Measurements from ENCODE around the gene BTBD9. TPM values are rescaled to one million over a fixed set of nuclear protein-coding genes. Genes with fewer than 3 reads are reported as not detected.

The BTBD9 gene
- total RNA-seq, 1 experiment from 2014 or later = 19.4 TPM

- Mint-ChIP-seq H3K4me1 (ENCODE audit: low read depth, unreplicated experiment) (no peaks in the 10 kb centered on the region), H3K4me3 (ENCODE audit: low read depth, unreplicated experiment) (no peak overlapping the region), H3K27ac (ENCODE audit: unreplicated experiment) (no peak overlapping the region), H3K27me3 (ENCODE audit: unreplicated experiment) (no peaks in the 10 kb centered on the region), H3K9me3 (ENCODE audit: low read depth, unreplicated experiment) (no peaks in the 10 kb centered on the region), H3K36me3 (ENCODE audit: insufficient read depth, unreplicated experiment) (peaks cover 14% of the 10 kb centered on the region)
- no peak for DNase-seq
- CTCF ChIA-PET = no interaction called here
- TF ChIP-seq, protein P1, sequence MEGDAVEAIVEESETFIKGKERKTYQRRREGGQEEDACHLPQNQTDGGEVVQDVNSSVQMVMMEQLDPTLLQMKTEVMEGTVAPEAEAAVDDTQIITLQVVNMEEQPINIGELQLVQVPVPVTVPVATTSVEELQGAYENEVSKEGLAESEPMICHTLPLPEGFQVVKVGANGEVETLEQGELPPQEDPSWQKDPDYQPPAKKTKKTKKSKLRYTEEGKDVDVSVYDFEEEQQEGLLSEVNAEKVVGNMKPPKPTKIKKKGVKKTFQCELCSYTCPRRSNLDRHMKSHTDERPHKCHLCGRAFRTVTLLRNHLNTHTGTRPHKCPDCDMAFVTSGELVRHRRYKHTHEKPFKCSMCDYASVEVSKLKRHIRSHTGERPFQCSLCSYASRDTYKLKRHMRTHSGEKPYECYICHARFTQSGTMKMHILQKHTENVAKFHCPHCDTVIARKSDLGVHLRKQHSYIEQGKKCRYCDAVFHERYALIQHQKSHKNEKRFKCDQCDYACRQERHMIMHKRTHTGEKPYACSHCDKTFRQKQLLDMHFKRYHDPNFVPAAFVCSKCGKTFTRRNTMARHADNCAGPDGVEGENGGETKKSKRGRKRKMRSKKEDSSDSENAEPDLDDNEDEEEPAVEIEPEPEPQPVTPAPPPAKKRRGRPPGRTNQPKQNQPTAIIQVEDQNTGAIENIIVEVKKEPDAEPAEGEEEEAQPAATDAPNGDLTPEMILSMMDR (IDR thresholded peaks at IDR 0.05; ENCODE audit: unreplicated experiment) = no peak
- BruUV-seq (replicated peaks) = no TSS peak
- intact Hi-C loops (cut with micrococcal nuclease; ENCODE audit: unreplicated experiment) = loop anchor here (10.0 kb wide), 2 partner anchors 75 to 645 kb away; no protein-coding TSS in a partner anchor
Observed at GRCh38 chr6:38679668-38680067, 39.9 kb upstream of the BTBD9 start.

- Mint-ChIP-seq H3K4me1 (ENCODE audit: low read depth, unreplicated experiment) (peaks cover 8% of the 10 kb centered on the region), H3K9me3 (ENCODE audit: low read depth, unreplicated experiment) (no peaks in the 10 kb centered on the region), H3K27ac (ENCODE audit: unreplicated experiment) (no peak overlapping the region), H3K27me3 (ENCODE audit: unreplicated experiment) (no peaks in the 10 kb centered on the region), H3K4me3 (ENCODE audit: low read depth, unreplicated experiment) (no peak overlapping the region), H3K36me3 (ENCODE audit: insufficient read depth, unreplicated experiment) (peaks cover 14% of the 10 kb centered on the region)
- no TSS peak for BruUV-seq (replicated peaks)
- TF ChIP-seq, protein P1 (IDR thresholded peaks at IDR 0.05; ENCODE audit: unreplicated experiment) = no peak
- no peak for DNase-seq
- CTCF ChIA-PET = interaction anchor here (0.6 kb wide), 2 partner anchors 10 to 314 kb away, joined by 3 read pairs; no protein-coding TSS in a partner anchor
- intact Hi-C loops (cut with micrococcal nuclease; ENCODE audit: unreplicated experiment) = loop anchor here (10.0 kb wide), 2 partner anchors 73 to 643 kb away; no protein-coding TSS in a partner anchor
Observed at GRCh38 chr6:38678178-38678760, 38.5 kb upstream of the BTBD9 start.

DNA sequence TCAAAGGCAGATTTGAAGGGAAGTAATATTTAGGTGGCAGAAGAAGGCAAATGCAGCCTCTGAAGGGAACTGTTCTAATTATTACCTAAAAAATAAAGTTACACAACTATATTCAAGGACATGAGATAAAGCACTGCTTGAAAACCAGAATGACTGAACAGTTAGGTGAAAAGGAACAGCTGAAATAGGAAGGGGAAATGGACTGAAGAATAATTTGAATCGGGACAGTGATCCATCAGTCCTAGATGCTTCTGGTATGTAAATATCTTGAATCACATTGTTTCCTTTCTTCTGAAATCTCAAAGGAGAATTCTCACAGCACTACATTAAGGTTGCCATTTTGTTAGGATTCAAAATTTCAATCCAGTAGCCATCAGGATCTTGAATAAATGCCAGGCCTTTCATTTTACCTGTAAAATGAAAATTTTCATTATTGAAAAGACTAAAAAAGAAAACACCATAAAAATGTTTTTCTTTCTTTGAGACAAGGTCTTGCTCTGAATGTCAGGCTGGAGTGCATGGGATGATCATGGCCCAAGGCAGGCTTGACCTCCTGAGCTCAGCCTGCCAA lies 37.3 kb upstream of the BTBD9 start:
- Mint-ChIP-seq H3K27me3 (ENCODE audit: unreplicated experiment) (no peaks in the 10 kb centered on the region), H3K4me3 (ENCODE audit: low read depth, unreplicated experiment) (no peak overlapping the region), H3K27ac (ENCODE audit: unreplicated experiment) (no peak overlapping the region), H3K9me3 (ENCODE audit: low read depth, unreplicated experiment) (no peaks in the 10 kb centered on the region), H3K4me1 (ENCODE audit: low read depth, unreplicated experiment) (peaks cover 8% of the 10 kb centered on the region), H3K36me3 (ENCODE audit: insufficient read depth, unreplicated experiment) (peaks cover 14% of the 10 kb centered on the region)
- intact Hi-C loops (cut with micrococcal nuclease; ENCODE audit: unreplicated experiment) = loop anchor here (10.0 kb wide), 2 partner anchors 72 to 642 kb away; no protein-coding TSS in a partner anchor
- TF ChIP-seq, protein P1 (IDR thresholded peaks at IDR 0.05; ENCODE audit: unreplicated experiment) = no peak
- CTCF ChIA-PET = no interaction called here
- DNase-seq = no peak
- no TSS peak for BruUV-seq (replicated peaks)

DNA sequence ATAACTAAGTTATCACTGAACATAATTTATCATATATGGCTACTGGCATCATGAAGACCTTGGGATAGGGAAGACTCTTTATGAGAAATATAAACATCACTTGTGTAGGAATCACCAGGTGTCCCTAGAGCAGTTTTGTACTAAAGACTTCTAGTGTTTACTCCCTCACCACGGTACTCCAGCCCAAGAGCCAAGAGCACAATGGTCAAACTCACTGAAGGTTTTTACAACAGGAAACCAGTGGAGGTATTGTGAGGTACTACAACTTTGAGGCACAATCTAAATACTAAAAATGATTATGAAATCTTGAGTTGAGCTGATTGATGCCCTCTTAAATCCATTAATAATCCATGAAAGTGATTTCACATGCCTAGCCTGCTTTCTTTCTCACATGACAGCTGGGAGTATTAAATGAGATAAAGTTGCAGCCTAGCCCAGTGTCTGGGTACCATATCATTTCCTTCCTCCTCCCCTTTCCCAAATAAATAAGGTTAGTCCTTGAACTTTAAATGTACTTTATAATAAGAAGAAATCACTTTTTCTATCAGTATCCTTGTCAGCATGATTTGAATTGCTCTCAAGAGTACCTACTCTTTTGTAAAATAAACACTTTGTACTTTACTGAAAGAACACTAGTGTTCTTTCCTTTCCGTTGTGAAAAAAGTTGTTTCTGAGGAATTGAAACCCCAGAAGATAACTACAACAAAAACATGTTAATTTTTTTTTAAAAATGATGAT lies 36.7 kb upstream of the BTBD9 start:
- intact Hi-C loops (cut with micrococcal nuclease; ENCODE audit: unreplicated experiment) = loop anchor here (10.0 kb wide), 2 partner anchors 72 to 642 kb away; no protein-coding TSS in a partner anchor
- Mint-ChIP-seq H3K4me3 (ENCODE audit: low read depth, unreplicated experiment) (no peak overlapping the region), H3K27me3 (ENCODE audit: unreplicated experiment) (no peaks in the 10 kb centered on the region), H3K9me3 (ENCODE audit: low read depth, unreplicated experiment) (no peaks in the 10 kb centered on the region), H3K36me3 (ENCODE audit: insufficient read depth, unreplicated experiment) (peaks cover 10% of the 10 kb centered on the region), H3K27ac (ENCODE audit: unreplicated experiment) (no peak overlapping the region), H3K4me1 (ENCODE audit: low read depth, unreplicated experiment) (peaks cover 8% of the 10 kb centered on the region)
- TF ChIP-seq, protein P1 (IDR thresholded peaks at IDR 0.05; ENCODE audit: unreplicated experiment) = no peak
- CTCF ChIA-PET = no interaction called here
- no peak for DNase-seq
- TSS peak; percentile 74 for BruUV-seq (replicated peaks)

Data from Calu3 (cell line).